SJSA1 (cell line): ENCODE data around the gene MFAP1. TPM values are rescaled to one million over a fixed set of nuclear protein-coding genes. Genes with fewer than 3 reads are reported as not detected.

Experiments used
- DNase-seq, 2 experiments: peaks; one replicate each; pipeline ENCODE4 v3.0.0-alpha.2; 2015 to 2020; ENCODE audit warnings: low spot score in 2 of 2, low read depth in 1 of 2
- H3K27ac ChIP-seq: fragments of 250-450 bp; sonication (Bioruptor Pico); 2 replicates; pipeline ENCODE4 v1.5.1; 2020; ENCODE audit warnings: mild to moderate bottlenecking, moderate library complexity
- H3K27me3 ChIP-seq: fragments of 250-450 bp; sonication (Bioruptor Pico); replicated peaks from 2 replicates; pipeline ENCODE4 v1.5.1; 2020; ENCODE audit warnings: mild to moderate bottlenecking, moderate library complexity
- H3K36me3 ChIP-seq: fragments of 250-450 bp; sonication (Bioruptor Pico); 2 replicates; pipeline ENCODE4 v1.5.1; 2020; ENCODE audit warnings: mild to moderate bottlenecking
- H3K4me1 ChIP-seq: fragments of 250-450 bp; sonication (Bioruptor Pico); replicated peaks from 2 replicates; pipeline ENCODE4 v1.6.1; 2021; ENCODE audit warnings: mild to moderate bottlenecking
- H3K4me3 ChIP-seq: fragments of 250-450 bp; sonication (Bioruptor Pico); 2 replicates; pipeline ENCODE4 v1.5.1; 2020; ENCODE audit warnings: mild to moderate bottlenecking
- H3K9me3 ChIP-seq: fragments of 250-450 bp; sonication (Bioruptor Pico); replicated peaks from 2 replicates; pipeline ENCODE4 v1.5.1; 2020; ENCODE audit warnings: mild to moderate bottlenecking
- total RNA-seq: library from RNA; depleted of rRNA; stranded (reverse); fragments of >200 nt; shearing (Covaris generic); gene quantifications from 2 replicates; pipeline ENCODE4 v1.2.3, GENCODE V29; 2014

Gene MFAP1
- total RNA-seq, 1 experiment from 2014 or later = 40.1 TPM

DNA sequence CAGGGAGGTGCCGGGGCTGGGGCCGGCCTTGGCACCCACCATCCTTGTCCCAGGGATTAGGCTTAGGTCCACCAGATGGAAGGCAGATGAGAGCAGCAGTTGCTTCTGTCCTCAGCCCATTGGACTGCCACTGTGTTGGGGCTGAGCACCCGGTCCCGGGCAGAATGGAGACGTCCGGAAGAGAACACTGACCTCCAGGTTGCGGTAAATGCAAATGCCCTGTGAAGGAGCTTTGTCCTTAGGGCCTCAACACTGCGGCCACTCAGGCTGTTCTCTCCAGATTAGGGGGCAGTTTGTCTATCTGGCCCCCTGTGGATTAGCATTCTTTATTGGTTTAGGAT lies 24.6 kb downstream of the MFAP1 start, which contains the start of gene SERINC4:
TSS of gene SERINC4 (minus strand) at position 276 of the 341 bp plus-strand sequence. CDS start at position 42, 234 bp downstream.
- DNase-seq = no peak
- H3K27ac ChIP-seq = peak within 1 kb of the TSS; percentile 27; the same call in 1 of the 2 replicates
- peak within 1 kb of the TSS; percentile 60 for H3K4me3 ChIP-seq
- peaks cover 15% of the 10 kb centered on the region for H3K4me1 ChIP-seq
- peaks cover 100% of the 10 kb centered on the region for H3K36me3 ChIP-seq
- no peaks in the 10 kb centered on the region for H3K27me3 ChIP-seq
- no peaks in the 10 kb centered on the region for H3K9me3 ChIP-seq

DNA sequence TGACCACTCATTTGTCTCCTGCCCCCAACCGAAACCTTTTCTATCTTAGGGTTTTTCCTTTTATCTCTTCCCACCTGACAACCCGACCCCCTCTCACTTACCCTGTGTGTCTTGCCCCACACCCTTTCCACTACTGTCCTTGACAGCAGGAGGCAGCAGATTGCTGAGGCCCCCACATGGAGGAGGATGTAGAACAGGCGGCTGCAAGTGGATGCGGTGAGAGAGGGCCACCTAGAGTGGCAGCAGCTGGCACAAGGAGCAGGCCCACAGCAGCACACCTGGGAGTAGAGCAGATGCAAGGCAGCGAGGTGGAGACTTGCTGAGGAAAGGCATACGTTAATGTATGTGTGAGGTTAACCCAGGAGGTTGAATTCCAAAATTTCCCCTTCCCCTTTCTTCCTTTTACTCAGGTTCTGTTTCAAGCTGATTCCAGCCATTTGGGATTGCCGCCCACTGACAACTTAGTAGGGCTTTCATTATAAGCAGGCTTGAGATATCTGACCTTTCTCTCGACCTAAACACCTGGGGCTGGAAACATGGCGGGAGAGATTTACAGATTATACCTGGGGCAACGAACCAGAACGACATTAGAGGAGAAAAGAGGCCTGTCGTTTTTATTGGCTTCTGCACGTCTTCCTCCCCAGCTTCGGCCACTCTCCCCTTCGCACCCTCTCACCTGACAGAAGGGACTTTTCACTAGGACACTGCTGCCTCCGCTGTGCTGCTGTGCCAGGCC lies 25.1 kb downstream of the MFAP1 start:
- Histone ChIP-seq H3K36me3 (peaks cover 99% of the 10 kb centered on the region), H3K27ac (no peak overlapping the region)

DNA sequence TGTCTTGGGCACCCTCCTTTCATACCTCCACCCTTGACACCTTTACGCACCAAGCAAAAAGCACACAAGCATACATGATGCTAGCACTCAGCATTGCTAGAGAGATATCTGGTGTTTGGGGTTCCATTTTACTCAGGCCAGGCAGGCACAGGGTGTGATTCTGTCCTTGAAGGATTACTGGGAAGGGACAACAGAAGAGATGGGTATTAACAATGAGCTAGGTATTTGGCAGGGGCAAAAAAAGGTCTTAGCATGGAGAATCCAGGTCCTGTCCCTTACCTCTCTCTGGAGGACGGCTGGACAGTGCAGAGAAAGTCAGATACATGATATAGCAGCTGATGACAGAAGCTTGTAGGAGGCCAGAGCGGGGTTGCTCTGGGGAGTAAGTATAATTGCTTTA lies 27.9 kb downstream of the MFAP1 start:
- no peak for DNase-seq
- Histone ChIP-seq H3K36me3 (peaks cover 92% of the 10 kb centered on the region), H3K9me3 (no peaks in the 10 kb centered on the region), H3K27ac (no peak overlapping the region), H3K27me3 (no peaks in the 10 kb centered on the region), H3K4me1 (peaks cover 36% of the 10 kb centered on the region), H3K4me3 (no peak overlapping the region)

More for the DNA sequence above, 25.1 kb downstream of the MFAP1 start:
- H3K9me3 ChIP-seq = no peaks in the 10 kb centered on the region
- DNase-seq = no peak
- H3K27me3 ChIP-seq = no peaks in the 10 kb centered on the region
- H3K4me1 ChIP-seq = peaks cover 20% of the 10 kb centered on the region
- no peak overlapping the region for H3K4me3 ChIP-seq

DNA sequence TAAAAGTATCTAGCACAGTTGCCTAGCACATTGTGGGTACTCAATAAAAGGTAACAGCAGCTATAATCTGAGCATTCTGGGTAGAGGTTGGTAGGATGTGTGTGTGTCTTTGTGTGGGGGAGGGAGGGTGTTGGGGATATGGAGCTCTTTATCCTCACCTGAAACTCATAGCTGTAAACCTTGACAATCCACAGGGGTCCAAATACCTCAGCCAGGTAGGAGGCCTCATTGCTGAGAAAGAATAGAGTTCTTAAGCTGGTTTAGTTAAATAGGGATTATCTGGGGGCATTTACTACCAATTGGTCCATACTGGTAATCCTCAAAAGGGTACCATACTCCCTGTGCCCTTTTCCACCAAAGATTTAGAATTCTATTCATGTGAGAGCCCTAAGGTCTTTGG lies 28.5 kb downstream of the MFAP1 start:
- H3K9me3 ChIP-seq = no peaks in the 10 kb centered on the region
- DNase-seq = no peak
- peaks cover 87% of the 10 kb centered on the region for H3K36me3 ChIP-seq
- H3K4me3 ChIP-seq = no peak overlapping the region
- peaks cover 39% of the 10 kb centered on the region for H3K4me1 ChIP-seq
- H3K27me3 ChIP-seq = no peaks in the 10 kb centered on the region
- H3K27ac ChIP-seq = no peak overlapping the region

DNA sequence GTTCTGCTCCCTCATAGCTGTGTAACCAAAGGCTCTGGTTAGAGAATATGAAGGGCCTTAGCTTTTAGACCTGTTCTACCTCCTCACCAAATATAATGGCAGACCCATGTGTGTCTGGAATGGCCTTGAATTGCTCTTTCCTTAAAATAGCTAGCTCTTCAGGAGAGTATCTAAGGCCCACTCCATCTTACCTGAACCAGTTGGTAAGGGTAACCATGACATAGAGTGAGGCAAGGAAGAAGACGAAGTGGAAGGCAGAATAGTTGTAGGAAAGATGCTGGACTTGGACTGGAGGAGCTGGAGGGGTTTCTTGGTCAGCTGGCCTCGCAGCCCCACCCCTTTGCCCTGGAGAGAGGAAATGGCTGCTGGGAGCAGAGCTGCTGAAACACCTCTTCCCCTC lies 29.3 kb downstream of the MFAP1 start:
- no peak for DNase-seq
- H3K9me3 ChIP-seq = no peaks in the 10 kb centered on the region
- H3K27me3 ChIP-seq = no peaks in the 10 kb centered on the region
- H3K4me3 ChIP-seq = no peak overlapping the region
- peaks cover 79% of the 10 kb centered on the region for H3K36me3 ChIP-seq
- H3K27ac ChIP-seq = peak overlapping the region; percentile 91
- H3K4me1 ChIP-seq = peaks cover 38% of the 10 kb centered on the region

DNA sequence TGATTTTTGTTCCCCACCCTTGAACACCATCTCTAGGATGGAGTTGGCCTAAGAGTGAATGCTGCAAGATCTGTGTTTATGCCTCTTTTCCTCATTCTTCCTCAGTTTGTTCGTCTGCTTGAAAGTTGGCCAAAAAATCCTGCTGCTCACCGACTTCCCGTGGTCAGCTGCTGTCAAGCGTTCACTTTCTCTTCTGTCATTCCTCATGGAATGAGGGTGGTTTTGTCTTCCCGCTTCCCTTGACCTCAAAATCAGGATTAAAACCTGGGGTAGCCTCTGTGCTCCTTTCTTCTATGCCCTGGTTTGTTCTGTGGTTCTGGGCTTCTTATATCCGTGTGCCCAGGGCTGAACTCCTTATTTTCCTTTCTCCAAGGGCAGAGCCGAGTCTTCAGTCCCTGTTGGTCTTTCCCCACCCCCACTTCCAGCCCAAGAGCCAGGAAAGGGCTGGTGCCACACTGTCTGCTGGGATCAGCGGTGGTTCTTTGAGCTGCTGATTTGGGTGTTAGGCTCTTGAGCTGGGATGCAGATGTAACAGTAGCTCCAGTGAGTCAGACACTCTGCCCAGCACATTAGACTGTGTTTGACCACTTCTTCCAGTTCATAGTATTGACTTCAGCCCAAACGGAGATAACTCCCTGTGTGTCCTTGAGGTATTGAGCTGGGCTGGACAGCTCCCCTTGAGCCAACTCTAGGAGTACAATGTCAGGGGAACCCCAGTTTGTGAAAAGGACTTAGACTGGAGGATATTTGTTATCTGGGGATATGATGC lies 30.0 kb downstream of the MFAP1 start:
- H3K9me3 ChIP-seq = no peaks in the 10 kb centered on the region
- DNase-seq = peak; percentile 93 to 94
- no peaks in the 10 kb centered on the region for H3K27me3 ChIP-seq
- H3K27ac ChIP-seq = peak overlapping the region; percentile 91
- peaks cover 71% of the 10 kb centered on the region for H3K36me3 ChIP-seq
- H3K4me3 ChIP-seq = peak overlapping the region; percentile 80
- peaks cover 33% of the 10 kb centered on the region for H3K4me1 ChIP-seq

DNA sequence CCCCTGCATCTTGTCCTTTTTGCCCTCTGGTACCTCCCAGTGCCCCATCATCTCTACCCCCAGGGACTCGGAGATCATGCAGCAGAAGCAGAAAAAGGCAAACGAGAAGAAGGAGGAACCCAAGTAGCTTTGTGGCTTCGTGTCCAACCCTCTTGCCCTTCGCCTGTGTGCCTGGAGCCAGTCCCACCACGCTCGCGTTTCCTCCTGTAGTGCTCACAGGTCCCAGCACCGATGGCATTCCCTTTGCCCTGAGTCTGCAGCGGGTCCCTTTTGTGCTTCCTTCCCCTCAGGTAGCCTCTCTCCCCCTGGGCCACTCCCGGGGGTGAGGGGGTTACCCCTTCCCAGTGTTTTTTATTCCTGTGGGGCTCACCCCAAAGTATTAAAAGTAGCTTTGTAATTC lies 30.8 kb downstream of the MFAP1 start:
- Histone ChIP-seq H3K9me3 (no peaks in the 10 kb centered on the region), H3K4me1 (peaks cover 33% of the 10 kb centered on the region), H3K36me3 (peaks cover 63% of the 10 kb centered on the region), H3K4me3 (peak overlapping the region; percentile 80), H3K27ac (peak overlapping the region; percentile 91), H3K27me3 (no peaks in the 10 kb centered on the region)
- no peak for DNase-seq

DNA sequence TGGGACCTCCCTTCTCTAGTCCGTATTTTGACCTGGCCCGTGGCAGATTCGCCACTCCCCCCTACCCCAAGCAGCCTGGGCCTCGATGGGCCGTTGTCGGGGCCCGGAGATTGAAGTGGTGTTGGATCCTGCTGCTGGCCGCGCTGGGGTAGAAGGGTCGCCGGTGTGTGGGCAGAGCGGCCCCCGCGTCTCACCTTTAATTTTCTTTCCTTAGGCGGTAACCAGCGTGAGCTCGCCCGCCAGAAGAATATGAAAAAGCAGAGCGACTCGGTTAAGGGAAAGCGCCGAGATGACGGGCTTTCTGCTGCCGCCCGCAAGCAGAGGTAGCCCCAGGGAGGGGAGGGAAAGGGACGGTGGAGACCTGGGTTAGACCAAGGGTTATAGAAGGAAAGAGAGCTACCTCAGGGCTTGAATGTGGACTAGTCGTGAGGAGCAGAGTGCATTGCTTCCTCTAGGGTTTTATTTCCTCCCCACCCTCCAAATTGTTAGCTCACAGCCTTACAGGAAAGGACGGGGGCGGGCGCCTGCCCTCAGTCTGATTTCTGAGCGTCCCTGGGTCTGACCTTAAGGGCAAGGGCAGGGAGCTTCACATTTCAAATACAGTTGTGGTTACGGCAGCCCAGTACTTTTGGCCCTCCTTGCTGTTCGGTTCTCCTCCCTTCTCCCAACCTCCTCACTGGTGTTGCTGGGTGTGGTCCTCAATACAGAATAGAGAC lies 31.6 kb downstream of the MFAP1 start:
- no peaks in the 10 kb centered on the region for H3K27me3 ChIP-seq
- peaks cover 33% of the 10 kb centered on the region for H3K4me1 ChIP-seq
- H3K4me3 ChIP-seq = peak overlapping the region; percentile 80
- peak overlapping the region; percentile 91 for H3K27ac ChIP-seq
- DNase-seq = peak in 1 of 2 experiments; percentile 40
- no peaks in the 10 kb centered on the region for H3K9me3 ChIP-seq
- peaks cover 56% of the 10 kb centered on the region for H3K36me3 ChIP-seq

DNA sequence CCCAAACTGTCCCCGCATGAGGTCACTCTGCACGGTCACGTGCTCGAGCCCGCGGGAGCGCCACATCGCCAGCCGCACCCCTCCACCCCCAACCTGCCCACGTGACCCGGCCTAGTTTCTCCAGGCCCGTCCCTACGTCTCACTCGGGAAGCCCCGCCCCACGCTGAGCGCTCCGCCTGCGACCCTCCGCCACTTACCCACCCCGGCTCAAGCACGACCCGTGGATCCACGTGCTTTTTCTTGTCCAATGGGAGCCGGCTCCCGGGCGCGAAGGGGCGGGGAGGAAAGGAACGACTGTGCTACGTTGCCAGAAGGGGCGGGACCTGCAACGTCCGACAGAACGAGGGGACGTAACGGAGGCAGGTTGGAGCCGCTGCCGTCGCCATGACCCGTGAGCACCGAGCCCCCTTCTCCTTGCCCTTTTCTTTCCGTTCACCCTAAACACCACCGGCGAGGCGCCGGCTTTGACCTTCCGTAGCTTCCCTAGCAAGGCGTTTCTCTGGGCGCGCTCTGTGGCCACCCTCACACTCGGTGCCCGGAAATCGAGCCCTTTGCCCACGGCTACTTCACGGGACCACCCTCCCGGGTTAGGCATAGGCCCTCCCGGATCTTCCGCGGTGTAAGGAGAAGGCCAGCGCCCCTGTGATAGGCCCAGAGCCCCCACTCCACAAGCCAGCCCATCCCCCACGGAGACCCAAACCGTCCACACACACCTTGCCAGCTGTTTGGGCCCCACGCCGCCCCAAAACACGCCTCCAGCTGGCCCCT lies 32.3 kb downstream of the MFAP1 start, which contains the start of gene SERF2:
TSS of gene SERF2 (plus strand) at position 328 of the 768 bp plus-strand sequence. CDS start at position 385, 57 bp downstream.
- Histone ChIP-seq H3K9me3 (no peaks in the 10 kb centered on the region), H3K27ac (peak within 1 kb of the TSS; percentile 91), H3K27me3 (no peaks in the 10 kb centered on the region), H3K4me1 (peaks cover 33% of the 10 kb centered on the region), H3K36me3 (peaks cover 49% of the 10 kb centered on the region), H3K4me3 (peak within 1 kb of the TSS; percentile 80)
- DNase-seq = peak; percentile 99 to 100

DNA sequence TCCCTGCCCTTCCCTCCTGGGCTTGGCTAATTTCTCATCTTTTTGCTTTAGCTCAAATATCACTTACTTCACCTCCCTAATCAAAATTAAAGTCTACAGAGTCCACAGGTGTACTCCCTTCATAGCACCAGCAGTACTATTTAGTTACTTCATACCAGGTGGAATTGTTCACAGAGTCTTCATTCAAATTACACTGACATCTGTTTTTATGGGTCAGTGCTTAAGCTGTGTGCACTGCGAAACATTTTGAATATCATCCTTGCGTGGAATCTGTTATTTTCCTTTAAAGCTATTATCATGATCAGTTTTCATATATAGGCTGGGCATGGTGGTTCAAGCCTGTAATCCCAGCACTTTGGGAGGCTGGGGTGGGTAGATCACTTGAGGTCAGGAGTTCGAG lies 35.1 kb downstream of the MFAP1 start:
- H3K4me3 ChIP-seq = no peak overlapping the region
- peaks cover 19% of the 10 kb centered on the region for H3K4me1 ChIP-seq
- H3K27ac ChIP-seq = no peak overlapping the region
- no peaks in the 10 kb centered on the region for H3K27me3 ChIP-seq
- no peak for DNase-seq
- H3K9me3 ChIP-seq = no peaks in the 10 kb centered on the region
- peaks cover 22% of the 10 kb centered on the region for H3K36me3 ChIP-seq

DNA sequence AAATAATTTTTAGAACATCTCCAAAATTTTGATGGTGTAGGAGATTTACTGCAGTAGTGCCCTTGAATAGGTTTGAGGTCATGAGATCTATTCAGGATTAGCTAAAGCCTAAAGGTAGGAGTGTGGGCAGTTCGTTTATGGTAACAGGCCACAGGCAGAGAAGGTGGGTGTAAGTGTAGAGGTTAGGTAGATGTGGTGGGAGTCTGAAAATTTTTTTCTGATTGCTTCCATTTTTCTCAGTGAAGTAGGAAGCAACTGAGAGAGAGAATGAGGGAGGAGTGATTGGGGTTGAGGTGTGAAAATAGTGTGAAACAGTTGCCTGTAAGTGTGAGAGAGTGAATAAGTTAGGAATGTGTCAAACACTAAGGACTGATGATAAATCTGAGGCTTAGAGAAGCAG lies 45.5 kb downstream of the MFAP1 start:
- peaks cover 5% of the 10 kb centered on the region for H3K36me3 ChIP-seq
- no peak overlapping the region for H3K4me3 ChIP-seq
- DNase-seq = no peak
- H3K27ac ChIP-seq = no peak overlapping the region
- H3K4me1 ChIP-seq = peaks cover 9% of the 10 kb centered on the region
- no peaks in the 10 kb centered on the region for H3K9me3 ChIP-seq
- H3K27me3 ChIP-seq = no peaks in the 10 kb centered on the region

DNA sequence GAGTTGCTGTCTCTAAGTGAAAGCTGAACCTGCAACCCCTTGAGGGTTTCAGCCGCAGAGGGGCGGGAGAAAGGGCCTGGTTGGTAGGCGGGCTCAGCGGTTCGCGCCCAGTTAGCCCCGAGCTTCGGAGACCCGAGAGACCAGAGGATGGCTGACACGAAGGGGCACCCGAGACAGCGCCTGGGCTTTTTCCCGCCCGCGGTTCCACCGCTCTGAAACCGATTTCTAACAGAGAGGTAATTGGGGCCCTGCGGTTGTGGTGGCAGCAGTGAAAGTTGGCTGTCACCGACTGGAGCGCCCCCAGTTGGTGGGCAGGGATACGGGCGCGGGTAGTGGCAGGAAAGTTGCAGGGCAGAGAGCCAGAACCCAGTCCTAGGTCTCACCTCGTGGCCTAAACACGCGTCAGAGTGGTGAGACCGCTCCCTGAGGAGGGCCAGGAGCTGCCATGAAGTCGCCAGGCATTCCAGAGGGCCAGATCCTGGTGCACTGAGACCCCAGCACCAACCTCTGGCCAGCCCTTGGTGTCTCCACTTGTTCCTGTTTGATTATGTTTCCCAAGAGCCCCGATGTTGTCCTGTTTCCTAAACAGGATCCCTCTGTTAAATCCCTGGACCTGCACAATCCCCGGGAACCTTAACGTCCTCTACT lies 47.1 kb downstream of the MFAP1 start:
- Histone ChIP-seq H3K27ac (peak overlapping the region; percentile 47), H3K36me3 (peaks cover 18% of the 10 kb centered on the region), H3K9me3 (no peaks in the 10 kb centered on the region), H3K27me3 (no peaks in the 10 kb centered on the region), H3K4me1 (peaks cover 9% of the 10 kb centered on the region), H3K4me3 (peak overlapping the region; percentile 48)
- DNase-seq = peak; percentile 81 to 94
